Effector memory CD8-positive, alpha-beta T cell (primary cell): ENCODE results near the gene TACC2.

ENCODE experiments used
- ATAC-seq: fragments of 150-1000 bp; cut with Tn5 transposase; replicated peaks from 2 replicates; pipeline ENCODE4 v1.10.0; 2021; ENCODE audit warnings: mild to moderate bottlenecking, moderate library complexity
- DNase-seq, 3 experiments: peaks; one replicate each; pipeline ENCODE4 v3.0.0; 2021
- H3K27ac Mint-ChIP-seq, 2 donors: one replicate each; pipeline ENCODE4 v1.8.0; 2022; ENCODE audit warnings: mild to moderate bottlenecking in 2 of 2, mixed read lengths in 2 of 2, moderate library complexity in 2 of 2
- H3K27me3 Mint-ChIP-seq, 2 donors: one replicate each; pipeline ENCODE4 v1.8.0; 2022; ENCODE audit warnings: mixed read lengths in 2 of 2
- H3K36me3 Mint-ChIP-seq: one replicate; pipeline ENCODE4 v1.8.0; 2022; ENCODE audit warnings: mild to moderate bottlenecking, moderate library complexity, mixed read lengths; ENCODE audit not compliant: insufficient read depth
- H3K4me1 Mint-ChIP-seq, 2 donors: one replicate each; pipeline ENCODE4 v1.8.0; 2022; ENCODE audit warnings: low read depth in 2 of 2, mixed read lengths in 2 of 2
- H3K4me3 Mint-ChIP-seq, 2 donors: one replicate each; pipeline ENCODE4 v1.8.0; 2022; ENCODE audit warnings: mild to moderate bottlenecking in 2 of 2, mixed read lengths in 2 of 2, moderate library complexity in 2 of 2
- H3K9me3 Mint-ChIP-seq, 2 donors: one replicate each; pipeline ENCODE4 v1.8.0; 2022; ENCODE audit warnings: mixed read lengths in 2 of 2

TACC2 gene

DNA sequence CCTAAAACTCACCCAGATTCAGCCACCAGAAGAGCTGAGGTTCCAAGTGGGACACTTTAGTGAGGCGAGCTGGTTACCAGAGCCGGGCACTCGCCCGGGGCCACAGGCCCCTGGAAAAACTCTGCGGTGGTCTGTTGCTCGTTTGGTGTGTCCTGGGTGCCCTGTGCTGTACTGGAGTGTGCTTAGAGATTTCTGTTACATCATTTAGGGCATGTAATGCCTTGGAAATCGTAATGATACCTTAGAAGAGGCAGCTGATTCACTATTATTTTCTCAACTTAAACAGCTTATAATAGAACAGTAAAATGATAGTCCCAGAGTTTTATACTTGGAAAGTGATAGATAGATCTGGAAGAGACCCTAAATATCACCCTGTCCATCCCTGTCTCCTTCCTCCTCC is 233.7 kb downstream of the TACC2 start:
- ATAC-seq (no peak), DNase-seq (no peak)
- Mint-ChIP-seq H3K36me3 (no peaks in the 10 kb centered on the region), H3K4me3 (no peak overlapping the region), H3K27me3 (peaks cover 29 to 67% of the 10 kb centered on the region in 2 donors), H3K4me1 (peaks cover 0 to 2% of the 10 kb centered on the region in 2 donors), H3K9me3 (no peaks in the 10 kb centered on the region), H3K27ac (no peak overlapping the region)

DNA sequence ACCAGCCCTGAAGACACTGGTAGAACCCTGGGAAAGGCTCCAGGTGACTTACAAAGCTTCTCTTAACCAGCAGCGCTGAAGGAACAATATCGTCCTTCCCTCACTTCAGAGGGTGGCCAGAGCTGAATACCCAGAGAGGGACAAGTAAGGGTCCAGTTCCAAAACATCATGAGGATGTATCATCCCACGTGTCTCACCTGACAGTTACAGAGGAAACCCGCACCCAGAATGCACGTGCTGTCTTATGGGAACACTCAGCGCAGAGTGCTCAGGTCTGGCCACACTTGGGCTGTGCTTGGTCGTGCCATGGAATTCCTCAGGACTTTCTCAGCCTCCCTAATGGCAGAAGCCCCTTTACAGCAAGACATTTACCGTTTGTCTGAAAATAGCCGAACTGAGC is 235.2 kb downstream of the TACC2 start:
- Mint-ChIP-seq H3K4me3 (no peak overlapping the region), H3K27me3 (peaks cover 21 to 62% of the 10 kb centered on the region in 2 donors), H3K36me3 (no peaks in the 10 kb centered on the region), H3K4me1 (peaks cover 0 to 2% of the 10 kb centered on the region in 2 donors), H3K27ac (no peak overlapping the region), H3K9me3 (no peaks in the 10 kb centered on the region)
- ATAC-seq = no peak
- no peak for DNase-seq

DNA sequence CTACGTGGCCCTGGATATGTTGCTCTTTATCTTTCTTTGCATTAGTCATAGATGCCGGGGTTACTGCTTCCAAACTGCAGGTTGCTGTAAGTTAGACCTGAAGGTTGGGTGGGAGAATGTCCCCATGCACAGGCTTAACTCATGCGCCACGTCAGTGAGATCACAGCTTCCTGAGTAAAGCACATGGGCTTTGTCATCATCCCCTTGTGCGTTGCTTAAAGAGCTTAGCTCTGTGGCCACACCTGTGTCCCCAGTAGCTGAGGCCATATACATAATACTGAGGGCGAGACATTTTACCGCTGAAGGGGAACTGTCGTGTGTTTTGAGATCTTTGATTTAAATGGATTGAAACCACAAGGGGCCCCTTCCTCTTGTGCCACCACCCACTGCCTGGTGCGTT is 236.4 kb downstream of the TACC2 start:
- Mint-ChIP-seq H3K36me3 (no peaks in the 10 kb centered on the region), H3K4me3 (no peak overlapping the region), H3K9me3 (no peaks in the 10 kb centered on the region), H3K27ac (no peak overlapping the region), H3K4me1 (peaks cover 0 to 2% of the 10 kb centered on the region in 2 donors), H3K27me3 (peaks cover 24 to 67% of the 10 kb centered on the region in 2 donors)
- DNase-seq (no peak), ATAC-seq (no peak)

DNA sequence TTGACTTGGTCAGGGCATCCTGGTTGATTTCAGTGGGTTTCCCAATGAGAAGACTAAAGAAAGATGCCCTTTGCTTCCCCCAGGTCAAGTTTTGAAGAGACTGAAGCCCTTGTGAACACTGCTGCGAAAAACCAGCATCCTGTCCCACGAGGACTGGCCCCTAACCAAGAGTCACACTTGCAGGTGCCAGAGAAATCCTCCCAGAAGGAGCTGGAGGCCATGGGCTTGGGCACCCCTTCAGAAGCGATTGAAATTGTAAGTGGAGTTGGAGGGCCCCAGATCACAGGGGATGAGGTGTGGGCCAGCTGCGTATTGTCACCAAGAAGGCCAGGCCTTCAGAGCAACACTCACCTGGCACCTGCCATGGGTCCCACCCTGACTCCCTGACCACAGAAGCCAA is 238.8 kb downstream of the TACC2 start:
- DNase-seq = no peak
- H3K9me3 Mint-ChIP-seq = no peaks in the 10 kb centered on the region
- no peak for ATAC-seq
- no peak overlapping the region for H3K4me3 Mint-ChIP-seq
- no peaks in the 10 kb centered on the region for H3K36me3 Mint-ChIP-seq
- H3K27ac Mint-ChIP-seq = no peak overlapping the region
- H3K27me3 Mint-ChIP-seq = peaks cover 24 to 63% of the 10 kb centered on the region in 2 donors
- no peaks in the 10 kb centered on the region for H3K4me1 Mint-ChIP-seq

DNA sequence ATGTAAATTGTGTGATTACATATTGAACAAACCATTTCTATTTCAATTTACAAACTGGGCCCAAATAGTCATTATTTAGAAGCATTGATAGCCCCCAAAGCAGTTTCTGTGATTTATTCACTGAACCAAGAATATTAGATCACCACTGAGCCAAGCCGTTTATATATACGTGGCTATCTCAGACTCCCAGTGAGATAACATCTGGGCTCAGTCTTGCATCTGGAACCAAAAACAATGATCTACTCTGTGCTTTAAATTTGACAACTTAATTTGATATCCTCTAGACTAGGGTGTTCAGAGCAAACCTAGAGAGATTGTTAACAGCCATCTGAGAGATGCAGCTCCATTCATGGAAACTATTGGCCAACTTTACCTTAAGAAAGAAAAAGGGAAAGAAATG is 240.7 kb downstream of the TACC2 start:
- H3K27ac Mint-ChIP-seq = no peak overlapping the region
- H3K9me3 Mint-ChIP-seq = no peaks in the 10 kb centered on the region
- peaks cover 29 to 78% of the 10 kb centered on the region in 2 donors for H3K27me3 Mint-ChIP-seq
- no peaks in the 10 kb centered on the region for H3K36me3 Mint-ChIP-seq
- no peak overlapping the region for H3K4me3 Mint-ChIP-seq
- H3K4me1 Mint-ChIP-seq = no peaks in the 10 kb centered on the region
- DNase-seq = no peak
- no peak for ATAC-seq

DNA sequence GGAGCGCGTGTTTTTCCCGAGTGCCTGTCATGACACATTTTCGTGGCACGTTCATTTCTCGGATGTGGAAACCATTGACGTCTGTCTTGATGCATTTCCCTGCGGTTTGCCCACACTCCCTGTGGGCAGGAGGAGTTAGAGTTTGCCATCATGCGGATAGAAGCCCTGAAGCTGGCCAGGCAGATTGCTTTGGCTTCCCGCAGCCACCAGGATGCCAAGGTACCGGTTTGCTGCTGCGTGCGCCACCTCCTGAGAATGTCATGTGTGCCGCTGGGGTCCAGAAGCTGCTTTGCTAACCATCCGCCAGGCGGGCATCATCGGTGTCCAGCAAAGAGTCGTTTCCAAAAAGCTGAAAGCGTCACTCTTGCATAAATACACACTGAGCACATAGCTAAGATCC is 241.3 kb downstream of the TACC2 start:
- H3K9me3 Mint-ChIP-seq = no peaks in the 10 kb centered on the region
- no peaks in the 10 kb centered on the region for H3K4me1 Mint-ChIP-seq
- ATAC-seq (no peak), DNase-seq (no peak)
- H3K27me3 Mint-ChIP-seq = peaks cover 23 to 73% of the 10 kb centered on the region in 2 donors
- H3K36me3 Mint-ChIP-seq = no peaks in the 10 kb centered on the region
- no peak overlapping the region for H3K4me3 Mint-ChIP-seq
- H3K27ac Mint-ChIP-seq = no peak overlapping the region

DNA sequence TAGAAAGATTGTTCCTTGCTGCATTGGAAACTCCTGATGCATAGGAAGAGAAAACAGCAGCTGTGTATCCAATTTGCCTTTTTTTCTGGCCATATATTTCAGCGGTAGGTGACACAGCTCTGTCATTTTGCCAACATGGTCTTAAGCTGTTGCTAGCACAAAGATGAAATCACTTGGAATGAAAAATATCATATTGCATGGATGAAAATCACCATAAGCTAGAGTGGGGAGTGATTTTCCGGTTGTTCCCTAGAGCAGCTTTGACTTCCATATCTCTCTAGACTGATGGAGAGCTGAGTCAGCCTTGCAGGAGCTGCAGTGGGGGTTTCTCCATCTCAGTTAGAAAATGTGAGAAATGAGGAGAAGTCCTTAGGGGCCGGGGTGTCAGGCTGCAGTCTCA is 243.8 kb downstream of the TACC2 start:
- DNase-seq (no peak), ATAC-seq (no peak)
- Mint-ChIP-seq H3K27me3 (peaks cover 24 to 60% of the 10 kb centered on the region in 2 donors), H3K4me3 (no peak overlapping the region), H3K36me3 (no peaks in the 10 kb centered on the region), H3K9me3 (no peaks in the 10 kb centered on the region), H3K27ac (no peak overlapping the region), H3K4me1 (no peaks in the 10 kb centered on the region)

DNA sequence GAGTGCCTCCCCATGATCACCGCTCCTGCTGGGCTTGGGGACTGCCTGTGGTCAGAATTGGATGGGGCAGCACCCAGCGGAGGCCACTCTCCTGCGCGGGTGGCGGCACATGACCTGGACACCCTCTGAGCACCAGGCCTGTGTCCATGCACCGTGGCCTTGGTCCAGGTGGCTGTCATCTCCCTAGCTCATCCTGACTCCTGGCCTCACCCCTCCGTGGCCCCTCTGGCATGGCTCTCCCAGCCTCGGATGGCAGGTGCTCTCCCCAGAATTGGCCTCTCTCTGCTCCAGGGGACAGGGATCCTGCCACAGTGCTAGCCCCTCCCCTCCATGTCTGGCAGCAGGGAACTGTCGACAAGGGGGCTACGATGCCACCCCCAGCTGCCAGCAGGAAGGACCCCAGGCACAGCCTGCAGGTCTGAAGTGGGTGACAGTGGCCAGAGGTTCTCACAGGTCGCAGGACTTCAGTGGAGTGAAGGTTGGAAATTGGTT is 244.9 kb downstream of the TACC2 start:
- DNase-seq (no peak), ATAC-seq (no peak)
- Mint-ChIP-seq H3K9me3 (no peaks in the 10 kb centered on the region), H3K4me1 (no peaks in the 10 kb centered on the region), H3K27ac (no peak overlapping the region), H3K27me3 (peaks cover 24 to 54% of the 10 kb centered on the region in 2 donors), H3K36me3 (no peaks in the 10 kb centered on the region), H3K4me3 (no peak overlapping the region)

DNA sequence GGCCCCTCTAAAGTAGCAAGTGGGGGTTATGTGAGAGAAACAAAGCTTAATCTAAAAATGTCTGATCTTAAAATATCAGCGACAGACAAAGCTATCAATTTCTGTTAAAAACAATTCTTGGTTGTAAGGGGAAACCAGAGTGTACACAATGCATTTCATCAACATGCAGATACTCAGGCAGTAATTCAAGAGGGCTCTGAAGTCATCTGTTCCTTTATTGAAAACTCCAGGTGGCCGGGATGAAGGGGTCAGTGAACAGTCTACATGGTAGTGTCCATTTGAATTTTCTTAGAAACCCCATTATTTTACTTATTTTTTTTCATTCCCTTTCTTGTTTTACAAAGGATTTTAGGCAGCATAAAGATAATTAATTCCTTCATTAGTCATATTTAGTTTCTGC is 245.5 kb downstream of the TACC2 start:
- Mint-ChIP-seq H3K27ac (no peak overlapping the region), H3K27me3 (peaks cover 24 to 53% of the 10 kb centered on the region in 2 donors), H3K4me1 (no peaks in the 10 kb centered on the region), H3K9me3 (no peaks in the 10 kb centered on the region), H3K36me3 (no peaks in the 10 kb centered on the region), H3K4me3 (no peak overlapping the region)
- no peak for DNase-seq
- no peak for ATAC-seq

DNA sequence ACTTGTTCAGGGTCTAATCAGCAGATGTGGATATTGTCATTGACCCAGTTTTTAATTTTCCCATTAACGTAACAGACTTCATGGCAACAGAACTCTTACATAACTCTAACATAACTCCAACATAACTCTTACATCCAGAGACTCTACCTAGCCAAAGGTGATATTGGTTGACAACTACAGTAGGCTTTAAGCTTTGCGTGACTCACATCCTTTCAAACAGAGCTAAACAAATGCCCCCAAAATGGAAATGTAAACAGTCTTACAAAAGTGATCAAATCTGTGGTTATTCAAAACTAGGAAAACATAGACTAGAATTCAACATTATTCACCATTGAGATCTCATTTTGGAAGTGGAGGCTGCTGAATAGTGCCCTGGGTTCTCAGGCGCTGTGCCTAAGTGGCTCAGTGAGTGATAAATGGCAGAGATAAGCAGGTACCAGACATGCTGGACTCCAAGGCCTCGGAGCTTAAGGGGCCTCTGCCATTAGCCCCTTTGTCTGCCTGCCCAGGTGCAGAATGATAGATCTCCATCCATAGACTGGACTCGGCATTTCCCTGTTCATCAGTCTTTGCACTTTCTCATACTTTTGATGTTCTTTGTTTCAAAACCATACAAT is 247.8 kb downstream of the TACC2 start:
- Mint-ChIP-seq H3K4me1 (no peaks in the 10 kb centered on the region), H3K27me3 (peaks cover 22 to 42% of the 10 kb centered on the region in 2 donors), H3K27ac (no peak overlapping the region), H3K36me3 (no peaks in the 10 kb centered on the region), H3K9me3 (no peaks in the 10 kb centered on the region), H3K4me3 (no peak overlapping the region)
- DNase-seq = no peak
- ATAC-seq = no peak

DNA sequence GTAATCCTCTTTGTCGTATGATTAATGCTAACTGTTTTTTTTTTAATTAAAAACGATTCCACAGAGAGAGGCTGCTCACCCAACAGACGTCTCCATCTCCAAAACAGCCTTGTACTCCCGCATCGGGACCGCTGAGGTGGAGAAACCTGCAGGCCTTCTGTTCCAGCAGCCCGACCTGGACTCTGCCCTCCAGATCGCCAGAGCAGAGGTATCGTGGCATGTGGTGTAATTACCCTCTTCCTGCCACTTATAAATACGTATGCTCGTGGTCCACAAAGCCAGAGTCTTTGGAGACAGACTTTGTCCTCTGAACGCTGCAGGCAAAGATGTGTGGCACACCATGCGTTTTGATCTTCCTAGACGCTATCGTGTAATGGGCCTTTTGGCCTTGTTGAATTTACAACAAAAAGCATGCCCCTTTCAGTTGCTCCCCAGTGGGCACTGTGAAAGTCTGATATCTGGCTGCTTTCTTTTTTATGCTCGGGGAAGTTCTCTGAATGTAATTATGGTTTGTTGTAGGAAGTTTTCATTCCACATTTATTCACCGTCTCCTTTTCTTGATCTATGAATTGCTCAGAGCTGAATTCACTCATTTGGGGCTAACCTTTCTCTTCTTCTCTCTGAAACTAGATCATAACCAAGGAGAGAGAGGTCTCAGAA is 248.5 kb downstream of the TACC2 start:
- no peak for ATAC-seq
- no peak for DNase-seq
- H3K36me3 Mint-ChIP-seq = no peaks in the 10 kb centered on the region
- peaks cover 22 to 40% of the 10 kb centered on the region in 2 donors for H3K27me3 Mint-ChIP-seq
- H3K4me3 Mint-ChIP-seq = no peak overlapping the region
- no peaks in the 10 kb centered on the region for H3K9me3 Mint-ChIP-seq
- no peak overlapping the region for H3K27ac Mint-ChIP-seq
- no peaks in the 10 kb centered on the region for H3K4me1 Mint-ChIP-seq

DNA sequence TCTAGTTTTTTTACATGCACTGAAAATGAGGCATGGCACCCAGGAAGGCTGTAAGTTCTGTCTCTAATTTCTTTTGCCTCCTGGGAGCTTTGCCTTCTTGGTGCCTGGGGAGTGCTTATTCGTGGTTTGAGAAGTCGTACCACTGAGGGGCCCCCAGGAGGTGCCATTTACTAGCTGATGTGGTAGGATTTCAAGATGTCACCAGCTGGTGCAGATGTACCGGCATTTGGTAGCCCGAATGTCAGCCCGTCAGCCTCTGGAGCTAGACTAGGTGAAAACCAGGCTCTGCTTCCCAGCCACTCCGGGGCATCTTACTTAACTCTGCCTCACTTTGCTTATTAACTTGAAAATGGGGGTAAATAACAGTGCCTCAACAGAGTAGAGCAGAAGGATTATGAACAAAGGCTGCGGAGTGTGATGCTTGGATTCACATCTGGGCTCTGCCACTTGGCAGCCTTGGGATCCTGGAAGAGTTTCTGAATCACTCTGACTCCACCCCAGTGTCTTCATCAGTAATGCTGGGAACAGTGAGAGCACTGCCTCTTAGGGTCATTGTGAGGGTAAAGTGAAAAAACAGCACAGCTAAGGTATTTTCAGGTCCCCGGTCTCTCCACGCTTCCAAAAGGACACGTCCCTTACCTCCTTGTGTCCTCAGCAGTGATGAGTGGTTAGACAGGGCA is 250.8 kb downstream of the TACC2 start:
- no peak overlapping the region for H3K4me3 Mint-ChIP-seq

DNA sequence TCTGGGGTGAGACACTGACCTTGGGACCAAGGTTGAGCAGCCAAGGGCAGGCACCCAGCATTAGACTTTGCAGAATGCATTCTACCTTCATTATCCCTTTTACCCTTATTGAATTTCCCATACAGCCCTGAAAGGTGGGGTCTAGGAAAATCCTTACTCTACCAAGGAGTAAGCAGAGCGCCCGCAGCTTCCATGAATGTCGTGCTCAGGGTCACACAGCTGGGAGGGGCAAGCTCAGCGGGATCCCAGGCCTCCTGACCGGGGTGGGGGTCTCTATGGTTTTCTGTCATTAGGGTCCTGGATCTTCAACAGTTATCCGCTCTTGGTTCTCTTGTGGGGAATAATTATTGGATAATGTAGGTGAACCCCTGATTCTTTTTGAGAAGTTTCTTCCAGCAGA is 251.4 kb downstream of the TACC2 start:
- Mint-ChIP-seq H3K9me3 (no peaks in the 10 kb centered on the region), H3K27me3 (peaks cover 20 to 26% of the 10 kb centered on the region in 2 donors), H3K27ac (no peak overlapping the region), H3K4me3 (no peak overlapping the region), H3K4me1 (no peaks in the 10 kb centered on the region), H3K36me3 (no peaks in the 10 kb centered on the region)
- DNase-seq (no peak), ATAC-seq (no peak)

More for the DNA sequence above, 250.8 kb downstream of the TACC2 start:
- ATAC-seq (no peak), DNase-seq (no peak)
- Mint-ChIP-seq H3K27ac (no peak overlapping the region), H3K4me1 (no peaks in the 10 kb centered on the region), H3K27me3 (peaks cover 19 to 20% of the 10 kb centered on the region in 2 donors), H3K36me3 (no peaks in the 10 kb centered on the region), H3K9me3 (no peaks in the 10 kb centered on the region)

DNA sequence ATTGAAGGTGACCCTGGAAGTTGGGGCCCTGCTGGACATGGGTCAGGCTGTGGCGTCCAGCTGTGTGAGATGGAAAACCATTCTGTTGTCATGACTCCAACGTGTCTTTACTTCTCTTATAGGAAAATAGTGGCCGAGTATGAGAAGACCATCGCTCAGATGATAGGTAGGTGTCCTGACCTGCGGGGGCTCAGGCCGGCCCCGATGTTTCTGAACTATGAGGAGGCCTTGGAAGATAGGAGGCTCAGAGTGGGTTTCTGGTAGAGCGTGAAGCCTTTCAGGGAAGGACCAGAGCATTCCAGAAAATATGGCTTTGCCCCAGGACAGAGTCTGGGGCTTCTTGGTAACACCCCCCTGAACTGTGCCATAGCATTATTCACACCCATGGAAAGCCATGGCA is 252.9 kb downstream of the TACC2 start:
- Mint-ChIP-seq H3K4me1 (no peaks in the 10 kb centered on the region), H3K4me3 (no peak overlapping the region), H3K36me3 (no peaks in the 10 kb centered on the region), H3K27ac (no peak overlapping the region), H3K9me3 (no peaks in the 10 kb centered on the region), H3K27me3 (peaks cover 14 to 16% of the 10 kb centered on the region in 2 donors)
- no peak for DNase-seq
- ATAC-seq = no peak
